Activated CD8-positive, alpha-beta T cell treated with anti-CD3 and anti-CD28 coated beads, Interleukin-2, amount 10 ng/mL, durations not matched to agents 7 days and 5 days (primary cell): ENCODE measurements around the gene NFAM1. TPM values are rescaled to one million over a fixed set of nuclear protein-coding genes. Genes with fewer than 3 reads are reported as not detected.

Experiments used
- ATAC-seq: fragments of 150-1000 bp; cut with Tn5 transposase; one replicate; pipeline ENCODE4 v1.10.0; 2021; ENCODE audit warnings: moderate library complexity
- CTCF ChIA-PET: fragments of 350-600 bp; sonication (Branson Sonifier 250); formaldehyde crosslinking; loops from one replicate; lab custom pipeline; 2021; ENCODE audit warnings: antibody characterized with exemption; lab: Charles Lee
- POLR2A ChIA-PET: fragments of 350-600 bp; sonication (Branson Sonifier 250); formaldehyde crosslinking; loops from one replicate; lab custom pipeline; 2021; ENCODE audit warnings: antibody characterized with exemption; lab: Charles Lee
- DNase-seq: peaks from one replicate; pipeline ENCODE4 v3.0.0-alpha.2; 2020
- H3K27ac Mint-ChIP-seq: one replicate; pipeline ENCODE4 v1.8.0; 2021; ENCODE audit warnings: mild to moderate bottlenecking, mixed read lengths
- H3K27me3 Mint-ChIP-seq: one replicate; pipeline ENCODE4 v1.8.0; 2021; ENCODE audit warnings: low read depth, mixed read lengths
- H3K36me3 Mint-ChIP-seq: one replicate; pipeline ENCODE4 v1.8.0; 2021; ENCODE audit warnings: low read depth, mixed read lengths
- H3K4me1 Mint-ChIP-seq: one replicate; pipeline ENCODE4 v1.8.0; 2021; ENCODE audit warnings: low read depth, mixed read lengths
- H3K4me3 Mint-ChIP-seq: one replicate; pipeline ENCODE4 v1.8.0; 2021; ENCODE audit warnings: mild to moderate bottlenecking, mixed read lengths
- H3K9me3 Mint-ChIP-seq: one replicate; pipeline ENCODE4 v1.8.0; 2022; ENCODE audit warnings: mixed read lengths; ENCODE audit not compliant: insufficient read depth
- total RNA-seq, 2 experiments: library from RNA; stranded (reverse); gene quantifications; one replicate each; pipeline ENCODE4 v1.2.3, GENCODE V29; 2021

The NFAM1 gene
- total RNA-seq, 2 experiments from 2014 or later = 0.05 TPM; not detected in 1

DNA sequence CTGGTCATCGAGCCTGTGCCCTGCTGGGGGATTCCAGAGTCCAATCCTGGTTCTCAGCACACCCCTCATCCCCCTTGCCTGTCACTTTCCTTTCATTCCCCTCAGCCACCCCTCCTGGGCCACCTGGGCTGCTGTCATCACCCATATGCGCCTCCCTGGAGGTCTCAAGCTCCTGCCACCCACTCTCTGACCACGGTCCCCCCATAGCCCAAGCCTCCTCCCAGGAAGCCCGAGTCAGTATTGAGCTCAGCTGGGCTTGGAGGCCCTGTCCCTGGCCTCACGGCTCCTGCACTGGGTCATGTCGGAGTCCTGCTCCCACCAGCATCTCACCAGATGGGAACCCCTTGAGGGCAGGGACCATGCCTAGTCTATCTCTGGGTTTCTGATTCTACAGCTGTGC lies 44.6 kb downstream of the NFAM1 start:
- H3K4me3 Mint-ChIP-seq = no peak overlapping the region
- ATAC-seq (no peak), DNase-seq (no peak)
- H3K4me1 Mint-ChIP-seq = no peaks in the 10 kb centered on the region
- H3K27me3 Mint-ChIP-seq = peaks cover 7% of the 10 kb centered on the region
- POLR2A ChIA-PET = no interaction called here
- CTCF ChIA-PET = interaction anchor here (1.1 kb wide), 1 partner anchor 12 kb away, joined by 3 read pairs; no protein-coding TSS in a partner anchor
- no peak overlapping the region for H3K27ac Mint-ChIP-seq
- H3K9me3 Mint-ChIP-seq = no peaks in the 10 kb centered on the region
- H3K36me3 Mint-ChIP-seq = no peaks in the 10 kb centered on the region

DNA sequence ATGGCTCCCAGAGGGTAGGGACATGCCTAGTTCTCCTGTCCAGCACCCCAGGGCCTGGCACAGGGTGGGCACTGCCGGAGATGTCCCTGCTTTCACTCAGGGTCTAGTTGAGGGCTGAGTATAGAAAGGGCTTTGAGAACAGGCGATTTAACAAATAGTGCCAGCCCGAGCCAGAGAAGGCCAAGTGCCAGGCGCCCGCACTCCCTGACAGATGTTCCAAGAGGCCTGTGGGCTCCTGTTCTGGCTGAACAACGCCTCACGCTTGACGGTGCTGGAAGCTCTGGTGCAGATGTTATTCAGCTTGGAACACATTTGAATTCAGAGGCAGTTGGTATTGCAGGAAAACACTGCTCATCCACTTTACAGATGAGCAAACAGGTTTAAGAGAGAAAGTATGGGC lies 46.5 kb downstream of the NFAM1 start:
- H3K4me3 Mint-ChIP-seq = no peak overlapping the region
- ATAC-seq = no peak
- no peak overlapping the region for H3K27ac Mint-ChIP-seq
- H3K36me3 Mint-ChIP-seq = no peaks in the 10 kb centered on the region
- no peak for DNase-seq
- ChIA-PET POLR2A (no interaction called here), CTCF (no interaction called here)
- peaks cover 2% of the 10 kb centered on the region for H3K27me3 Mint-ChIP-seq
- H3K9me3 Mint-ChIP-seq = no peaks in the 10 kb centered on the region
- no peaks in the 10 kb centered on the region for H3K4me1 Mint-ChIP-seq

DNA sequence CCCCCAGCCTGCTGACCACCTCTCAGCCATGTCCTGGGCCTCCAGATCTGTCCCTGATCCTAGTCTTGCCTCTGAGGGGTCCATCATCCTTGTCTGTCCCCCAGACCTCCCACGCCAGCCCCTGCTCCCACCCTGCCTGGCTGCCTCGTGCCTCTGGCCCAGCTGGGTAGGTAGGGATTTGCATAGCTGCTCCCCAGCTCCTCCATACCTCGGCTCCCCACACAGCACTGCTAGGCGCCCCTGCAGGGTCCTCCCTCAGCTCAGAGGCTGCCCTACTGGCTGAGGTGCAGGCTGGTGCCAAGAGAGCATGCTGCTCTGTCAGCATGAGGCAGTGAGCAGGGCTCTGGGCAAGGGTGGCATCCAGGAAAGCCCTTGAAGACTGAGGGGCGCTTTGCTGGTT lies 47.7 kb downstream of the NFAM1 start:
- Mint-ChIP-seq H3K4me3 (no peak overlapping the region), H3K9me3 (no peaks in the 10 kb centered on the region), H3K27me3 (peaks cover 2% of the 10 kb centered on the region), H3K36me3 (no peaks in the 10 kb centered on the region), H3K27ac (no peak overlapping the region), H3K4me1 (no peaks in the 10 kb centered on the region)
- ATAC-seq = no peak
- POLR2A ChIA-PET = no interaction called here
- CTCF ChIA-PET = no interaction called here
- no peak for DNase-seq

DNA sequence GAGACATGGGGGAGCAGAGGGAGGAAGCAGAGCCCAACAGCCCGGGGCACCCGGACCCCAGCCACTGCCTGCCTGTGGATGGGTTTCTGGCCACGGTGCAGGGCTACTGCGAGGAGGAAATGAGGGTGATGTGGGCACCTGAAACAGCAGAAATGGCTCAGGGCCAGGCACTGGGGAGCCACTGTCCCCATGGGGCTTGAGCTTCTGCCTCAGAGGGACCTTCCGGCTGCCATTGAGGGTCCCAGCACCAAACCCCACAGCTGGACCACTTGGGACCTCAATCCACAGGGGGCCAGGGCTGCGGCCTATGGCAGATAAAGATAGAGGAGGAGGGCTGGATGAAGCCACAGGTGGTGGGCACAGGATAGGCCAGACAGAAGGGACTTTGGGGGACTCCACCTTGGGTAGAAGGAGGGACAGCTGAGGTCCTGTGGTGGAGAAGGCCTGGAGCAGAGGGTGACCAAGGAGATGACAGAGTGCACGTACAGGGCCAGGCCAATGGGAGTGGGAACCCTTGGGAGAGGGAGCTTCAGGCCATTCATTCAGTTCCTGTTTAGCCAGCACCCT lies 48.3 kb downstream of the NFAM1 start:
- Mint-ChIP-seq H3K36me3 (no peaks in the 10 kb centered on the region), H3K27me3 (peaks cover 2% of the 10 kb centered on the region), H3K9me3 (no peaks in the 10 kb centered on the region), H3K27ac (no peak overlapping the region), H3K4me3 (no peak overlapping the region), H3K4me1 (no peaks in the 10 kb centered on the region)
- ATAC-seq (no peak), DNase-seq (no peak)
- POLR2A ChIA-PET = no interaction called here
- CTCF ChIA-PET = interaction anchor here (0.6 kb wide), 1 partner anchor 368 kb away, joined by 3 read pairs; no protein-coding TSS in a partner anchor

GRCh38 chr22:42383287-42383686 lies 48.9 kb downstream of the NFAM1 start:
- Mint-ChIP-seq H3K4me3 (no peak overlapping the region), H3K9me3 (no peaks in the 10 kb centered on the region), H3K4me1 (no peaks in the 10 kb centered on the region), H3K27ac (no peak overlapping the region), H3K36me3 (no peaks in the 10 kb centered on the region), H3K27me3 (peaks cover 2% of the 10 kb centered on the region)
- ATAC-seq (no peak), DNase-seq (no peak)
- ChIA-PET POLR2A (no interaction called here), CTCF (interaction anchor here (0.6 kb wide), 1 partner anchor 368 kb away, joined by 3 read pairs; no protein-coding TSS in a partner anchor)

DNA sequence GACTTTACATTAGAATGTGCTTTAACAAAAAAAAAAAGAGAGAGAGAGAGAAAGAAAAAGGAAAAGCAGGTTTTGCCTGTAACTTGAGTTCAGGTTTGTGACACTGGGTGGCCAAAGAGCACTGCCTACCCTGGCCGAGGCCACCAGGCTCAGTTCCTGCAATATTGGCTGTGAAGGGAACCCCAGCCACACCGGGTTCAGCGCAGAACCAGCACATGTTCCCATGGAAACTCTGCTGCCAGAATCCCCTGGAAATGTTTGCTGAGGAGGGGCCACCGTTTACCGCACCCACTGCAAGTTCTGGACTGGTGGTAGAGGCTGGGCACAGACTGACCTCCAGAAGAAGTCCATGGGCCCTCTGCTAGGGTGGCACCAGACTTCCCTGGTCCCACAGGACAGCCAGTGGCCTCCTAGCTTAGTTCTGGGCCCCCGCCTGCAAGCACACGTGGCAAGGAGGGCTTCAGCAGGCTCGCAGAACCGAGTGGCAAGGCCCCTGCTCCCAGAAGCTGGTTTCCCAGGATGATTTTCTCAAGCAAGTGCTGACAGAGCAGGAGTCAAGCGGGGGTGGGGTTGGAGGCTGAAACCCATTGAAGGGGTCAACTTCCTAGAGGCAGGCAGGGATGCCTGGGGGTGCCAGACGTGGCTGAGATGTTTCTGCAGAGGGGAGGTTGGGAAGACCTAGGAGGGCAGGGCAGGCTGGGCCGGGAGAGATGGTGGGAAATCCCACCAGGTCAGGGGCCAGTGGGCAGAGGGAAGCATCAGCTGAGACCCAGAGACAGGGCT lies 51.2 kb downstream of the NFAM1 start:
- ATAC-seq (no peak), DNase-seq (no peak)
- Mint-ChIP-seq H3K27ac (no peak overlapping the region), H3K4me3 (no peak overlapping the region), H3K36me3 (no peaks in the 10 kb centered on the region), H3K4me1 (peaks cover 5% of the 10 kb centered on the region), H3K27me3 (peaks cover 4% of the 10 kb centered on the region), H3K9me3 (no peaks in the 10 kb centered on the region)
- CTCF ChIA-PET = no interaction called here
- POLR2A ChIA-PET = no interaction called here

- no peaks in the 10 kb centered on the region for H3K36me3 Mint-ChIP-seq
- no peak overlapping the region for H3K27ac Mint-ChIP-seq
- no peak overlapping the region for H3K4me3 Mint-ChIP-seq
- H3K4me1 Mint-ChIP-seq = peaks cover 8% of the 10 kb centered on the region
- H3K9me3 Mint-ChIP-seq = no peaks in the 10 kb centered on the region
- peaks cover 4% of the 10 kb centered on the region for H3K27me3 Mint-ChIP-seq
- ATAC-seq = no peak
- POLR2A ChIA-PET = no interaction called here
- DNase-seq = no peak
- CTCF ChIA-PET = no interaction called here
Measured at GRCh38 chr22:42379966-42380537, 52.2 kb downstream of the NFAM1 start.

DNA sequence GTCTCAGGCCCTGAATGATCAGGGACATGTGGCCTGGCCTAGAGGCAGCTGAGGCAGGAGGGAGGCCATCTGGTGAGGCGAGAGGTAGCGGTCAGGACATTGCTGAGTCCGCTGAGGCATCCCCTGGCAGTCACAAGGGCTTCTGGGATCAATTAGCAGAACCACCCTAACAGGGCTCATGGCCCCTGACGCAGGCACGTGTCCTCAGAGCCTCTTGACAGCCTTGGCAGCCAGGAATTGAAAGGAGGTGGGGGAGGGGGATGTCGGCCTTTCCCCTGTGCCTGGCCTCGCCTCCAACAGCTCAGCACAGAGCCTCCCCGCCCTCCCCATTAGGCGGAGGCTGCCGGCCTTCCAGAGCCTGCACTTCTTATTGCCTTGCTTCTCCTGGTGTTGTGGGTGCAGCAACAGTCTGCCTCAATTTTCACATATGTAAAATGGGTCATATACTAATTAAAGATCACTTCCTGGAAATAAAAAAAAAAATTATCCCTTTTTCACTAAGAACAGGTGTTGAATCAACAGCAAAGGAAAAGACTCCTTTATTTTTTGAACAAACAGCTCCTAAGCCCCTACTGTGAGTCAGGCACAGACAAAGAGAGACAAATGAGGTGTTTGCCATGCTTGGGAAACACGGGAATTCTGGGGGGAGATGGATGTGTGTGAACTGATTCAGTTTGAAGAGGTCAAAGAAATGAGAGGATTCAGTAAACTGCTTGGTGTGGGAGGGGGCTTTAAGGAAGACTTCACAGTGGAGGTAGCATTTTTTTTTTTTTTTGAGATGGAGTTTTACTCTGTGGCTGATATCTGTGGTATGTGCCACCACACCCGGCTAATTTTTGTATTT lies 55.3 kb downstream of the NFAM1 start:
- Mint-ChIP-seq H3K27me3 (peaks cover 2% of the 10 kb centered on the region), H3K9me3 (no peaks in the 10 kb centered on the region), H3K27ac (no peak overlapping the region), H3K4me1 (peaks cover 12% of the 10 kb centered on the region), H3K36me3 (no peaks in the 10 kb centered on the region), H3K4me3 (no peak overlapping the region)
- ATAC-seq = no peak
- CTCF ChIA-PET = interaction anchor here (1.0 to 1.1 kb wide), 2 partner anchors 80 to 275 kb away, joined by 3 read pairs; no protein-coding TSS in a partner anchor
- POLR2A ChIA-PET = no interaction called here
- no peak for DNase-seq

DNA sequence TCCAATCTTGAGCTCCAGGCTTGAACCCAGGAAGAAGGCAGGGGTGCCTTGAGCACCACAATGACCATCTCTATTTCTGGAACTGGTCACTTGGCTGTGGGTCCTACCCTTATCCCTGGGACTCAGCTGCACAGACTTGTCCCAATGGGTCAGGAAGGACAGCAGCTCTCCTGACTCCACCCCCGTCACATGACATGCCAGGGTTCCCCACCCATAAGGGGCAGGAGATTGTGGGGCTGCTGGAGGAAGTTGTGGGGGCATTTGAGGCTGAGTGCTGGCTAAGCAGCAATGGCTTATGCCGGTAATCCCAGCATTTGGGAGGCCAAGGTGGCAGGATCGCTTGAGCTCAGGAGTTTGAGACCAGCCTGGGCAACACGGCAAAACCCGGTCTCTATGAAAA lies 56.2 kb downstream of the NFAM1 start:
- no peak for ATAC-seq
- peaks cover 12% of the 10 kb centered on the region for H3K4me1 Mint-ChIP-seq
- H3K36me3 Mint-ChIP-seq = no peaks in the 10 kb centered on the region
- no peak overlapping the region for H3K27ac Mint-ChIP-seq
- H3K4me3 Mint-ChIP-seq = no peak overlapping the region
- peaks cover 6% of the 10 kb centered on the region for H3K27me3 Mint-ChIP-seq
- CTCF ChIA-PET = interaction anchor here (0.8 to 1.1 kb wide), 2 partner anchors 12 to 79 kb away, joined by 3 read pairs; no protein-coding TSS in a partner anchor
- POLR2A ChIA-PET = no interaction called here
- no peaks in the 10 kb centered on the region for H3K9me3 Mint-ChIP-seq
- no peak for DNase-seq

DNA sequence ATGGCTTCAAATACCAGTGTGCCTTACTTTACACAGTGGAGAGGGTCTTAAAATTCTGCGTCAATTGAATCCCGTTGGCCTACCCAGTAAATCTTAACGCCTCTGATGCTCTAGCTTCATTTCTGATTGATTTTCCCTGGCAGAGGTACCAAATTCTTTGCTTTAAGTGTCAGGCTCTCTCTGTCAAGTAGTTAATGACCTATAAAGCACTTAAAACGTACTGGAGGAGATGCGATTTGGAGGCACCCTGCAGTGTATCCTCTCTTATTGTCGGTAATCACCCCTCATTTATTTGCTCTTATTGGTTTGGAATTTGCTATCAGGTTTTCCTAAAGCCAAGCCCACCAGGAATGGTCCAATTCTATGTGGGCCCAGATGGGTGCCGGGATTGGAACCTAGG lies 59.2 kb downstream of the NFAM1 start:
- DNase-seq (no peak), ATAC-seq (no peak)
- Mint-ChIP-seq H3K4me1 (peaks cover 25% of the 10 kb centered on the region), H3K27ac (no peak overlapping the region), H3K36me3 (no peaks in the 10 kb centered on the region), H3K4me3 (no peak overlapping the region), H3K27me3 (peaks cover 19% of the 10 kb centered on the region), H3K9me3 (no peaks in the 10 kb centered on the region)
- ChIA-PET POLR2A (no interaction called here), CTCF (no interaction called here)

DNA sequence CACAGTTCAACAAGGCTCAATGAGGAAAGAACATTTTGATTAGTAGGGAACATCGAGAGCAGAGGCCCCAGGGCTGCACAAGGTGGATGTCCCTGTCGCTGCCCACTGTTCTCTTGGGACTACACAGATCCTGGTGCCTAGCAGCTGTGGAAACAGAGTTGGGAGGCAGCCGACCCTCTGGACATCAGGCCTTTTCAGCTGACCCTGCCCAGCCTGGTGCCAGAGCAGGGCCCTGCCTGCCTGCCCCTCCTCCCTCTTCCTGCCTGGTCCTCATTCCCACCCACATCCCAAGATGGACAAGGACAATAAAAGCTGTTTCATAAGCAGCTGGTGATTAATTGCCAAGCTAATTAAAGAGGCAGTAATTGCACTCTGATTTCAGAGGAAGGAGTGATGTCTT lies 60.7 kb downstream of the NFAM1 start:
- Mint-ChIP-seq H3K27ac (no peak overlapping the region), H3K4me3 (no peak overlapping the region), H3K36me3 (no peaks in the 10 kb centered on the region), H3K27me3 (peaks cover 27% of the 10 kb centered on the region), H3K9me3 (no peaks in the 10 kb centered on the region), H3K4me1 (peaks cover 27% of the 10 kb centered on the region)
- no peak for DNase-seq
- no peak for ATAC-seq
- CTCF ChIA-PET = interaction anchor here (1.0 kb wide), 1 partner anchor 33 kb away, joined by 3 read pairs; no protein-coding TSS in a partner anchor
- POLR2A ChIA-PET = no interaction called here
